ELR (cell line): ENCODE results near the gene PRR11.
"Not testable (repeated sequence)": the region's sequence is repeated elsewhere in the genome, so short reads cannot be mapped to it uniquely, and the experiment has no call there.

Experiments used
- DNase-seq: peaks from one replicate; pipeline ENCODE4 v3.0.0-alpha.2; 2015; ENCODE audit warnings: low read depth

Gene PRR11

DNA sequence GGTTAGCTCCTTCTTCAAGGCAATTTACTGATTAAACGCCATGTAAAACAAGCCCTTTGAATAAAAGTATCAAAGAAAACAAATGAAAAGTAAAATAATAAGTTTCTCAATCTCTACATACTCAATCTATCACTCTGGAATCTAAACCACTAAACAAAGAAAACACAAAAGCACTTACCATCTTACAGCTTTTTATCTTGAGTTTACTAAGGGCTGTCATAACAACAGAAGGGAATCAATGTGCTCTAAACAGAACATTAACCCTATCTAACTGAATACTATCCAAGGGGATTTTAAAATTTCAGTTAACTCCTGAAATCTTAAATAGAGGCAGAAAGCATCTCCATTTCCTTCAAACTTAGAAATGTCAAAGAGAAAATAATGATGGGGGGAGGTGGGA lies 4.0 kb upstream of the PRR11 start:
- DNase-seq, result no peak

DNA sequence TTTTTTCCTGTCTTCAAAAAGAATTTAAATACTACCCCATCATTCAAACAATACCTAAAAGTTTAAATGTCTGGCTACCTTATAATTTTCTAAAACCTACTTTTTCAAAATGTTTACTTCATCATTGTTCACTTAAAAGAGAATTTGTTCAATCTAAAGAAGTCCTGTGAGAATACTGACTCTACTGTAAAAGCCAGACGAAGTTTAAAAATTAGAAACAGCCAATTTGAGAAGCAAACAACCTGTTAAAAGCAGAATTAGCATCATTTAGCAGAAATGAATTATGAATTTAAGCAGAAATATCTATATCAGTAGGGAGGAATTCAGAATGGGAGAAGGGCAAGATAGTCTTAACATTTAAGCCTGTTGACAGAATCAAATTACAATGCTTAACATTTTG lies 2.6 kb upstream of the PRR11 start:
- DNase-seq, result no peak

GRCh38 chr17:59154292-59154720 lies 1.2 kb upstream of the PRR11 start:
- DNase-seq, result peak; percentile 77

DNA sequence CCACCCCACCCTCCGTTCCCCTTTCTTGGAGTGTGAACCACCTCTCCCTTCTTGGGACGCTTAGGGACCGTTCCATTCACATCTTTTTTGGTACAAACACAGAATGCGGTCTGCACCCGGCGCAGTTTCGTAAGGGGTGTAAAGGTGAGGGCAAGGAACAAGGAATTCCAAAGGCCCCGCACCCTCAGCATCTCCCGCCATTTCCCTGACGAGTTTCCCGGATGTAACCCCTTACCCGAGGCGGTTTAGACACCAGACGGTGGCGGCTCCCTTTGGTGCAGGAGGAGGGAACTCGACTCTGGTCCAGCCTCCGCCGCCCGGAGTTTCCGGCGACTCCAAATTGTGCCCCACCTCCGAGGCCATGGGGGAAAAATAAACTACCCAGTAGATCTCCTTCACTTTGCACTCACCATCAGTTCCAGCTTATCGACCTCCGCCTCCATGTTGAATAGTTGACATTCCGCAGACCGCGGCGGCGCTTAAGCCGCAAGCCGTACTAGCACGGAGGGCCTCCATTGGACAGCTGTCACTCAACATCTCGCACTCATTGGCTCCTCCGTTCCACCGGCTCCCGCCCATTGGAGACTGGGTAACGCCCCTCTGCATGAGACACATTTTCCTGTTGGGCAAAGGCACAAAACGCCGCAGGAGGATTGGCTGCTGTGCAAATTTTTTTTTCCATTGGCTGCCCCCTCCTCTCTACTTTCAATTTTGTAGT lies 666 bp upstream of the PRR11 start, which contains the start of gene SKA2:
SKA2 (minus strand) TSS at position 466 of the 718 bp plus-strand sequence; CDS start at position 443, 23 bp downstream.
- DNase-seq, result peak; percentile 100

DNA sequence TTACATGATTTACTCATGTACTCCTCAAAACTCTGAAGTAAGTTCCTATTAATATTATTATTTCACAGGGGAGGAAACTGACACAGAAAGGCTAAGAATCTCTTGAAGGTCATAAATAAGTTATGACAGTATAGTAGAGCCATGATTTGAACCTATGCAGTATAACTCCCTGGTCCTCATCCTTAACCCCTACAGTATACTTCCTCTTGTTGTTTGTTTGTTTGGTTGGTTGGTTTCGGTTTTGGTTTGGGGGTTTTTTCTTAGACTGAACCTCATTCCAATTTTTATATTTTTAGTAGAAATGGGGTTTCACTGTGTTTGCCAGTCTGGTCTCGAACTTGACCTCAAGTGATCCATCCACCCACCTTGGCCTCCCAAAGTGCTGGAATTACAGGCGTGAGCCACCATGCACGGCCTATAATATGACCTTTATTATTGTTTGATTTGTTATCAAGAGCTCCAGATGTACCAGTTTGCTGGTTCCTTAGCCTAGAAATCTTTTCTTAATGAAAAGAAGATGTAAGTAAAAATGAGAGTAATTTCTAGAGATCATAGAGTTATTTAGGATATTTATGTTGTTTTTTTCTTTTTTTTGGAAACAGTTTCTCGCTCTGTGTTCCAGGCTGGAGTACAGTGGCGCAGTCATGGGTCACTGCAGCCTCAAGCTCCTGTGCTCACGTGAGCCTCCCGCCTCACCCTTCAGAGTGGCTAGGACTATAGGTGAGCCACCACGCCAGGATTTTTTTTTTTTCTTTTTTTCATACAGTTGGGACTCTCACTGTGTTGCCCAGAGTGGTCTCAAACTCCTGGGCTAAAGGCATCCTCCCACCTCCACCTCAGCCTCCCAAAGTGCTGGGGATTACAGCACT lies 4.8 kb downstream of the PRR11 start:
- DNase-seq, result no peak

DNA sequence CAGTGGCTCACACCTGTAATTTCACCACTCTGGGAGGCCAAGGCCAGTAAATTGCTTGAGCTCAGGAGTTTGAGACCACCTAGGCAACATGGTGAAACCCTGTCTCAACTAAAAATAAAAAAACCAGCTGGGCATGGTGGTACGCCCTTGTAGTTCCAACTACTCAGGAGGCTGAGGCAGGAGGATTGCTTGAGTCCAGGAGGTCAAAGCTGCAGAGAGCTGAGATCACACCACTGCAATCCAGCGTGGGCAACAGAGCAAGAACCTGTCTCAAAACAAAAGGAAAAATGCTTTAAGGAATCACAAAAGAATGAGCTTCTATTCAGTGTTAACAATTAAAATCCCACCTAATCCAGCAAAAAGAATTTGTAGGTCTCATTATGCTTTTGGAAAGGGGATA lies 5.9 kb downstream of the PRR11 start:
- no peak for DNase-seq

- DNase-seq, result peak; percentile 70
These were observed 10.4 kb downstream of the PRR11 start for GRCh38 chr17:59165933-59166342.

GRCh38 chr17:59167571-59168001 lies 12.0 kb downstream of the PRR11 start:
- peak; percentile 83 for DNase-seq

DNA sequence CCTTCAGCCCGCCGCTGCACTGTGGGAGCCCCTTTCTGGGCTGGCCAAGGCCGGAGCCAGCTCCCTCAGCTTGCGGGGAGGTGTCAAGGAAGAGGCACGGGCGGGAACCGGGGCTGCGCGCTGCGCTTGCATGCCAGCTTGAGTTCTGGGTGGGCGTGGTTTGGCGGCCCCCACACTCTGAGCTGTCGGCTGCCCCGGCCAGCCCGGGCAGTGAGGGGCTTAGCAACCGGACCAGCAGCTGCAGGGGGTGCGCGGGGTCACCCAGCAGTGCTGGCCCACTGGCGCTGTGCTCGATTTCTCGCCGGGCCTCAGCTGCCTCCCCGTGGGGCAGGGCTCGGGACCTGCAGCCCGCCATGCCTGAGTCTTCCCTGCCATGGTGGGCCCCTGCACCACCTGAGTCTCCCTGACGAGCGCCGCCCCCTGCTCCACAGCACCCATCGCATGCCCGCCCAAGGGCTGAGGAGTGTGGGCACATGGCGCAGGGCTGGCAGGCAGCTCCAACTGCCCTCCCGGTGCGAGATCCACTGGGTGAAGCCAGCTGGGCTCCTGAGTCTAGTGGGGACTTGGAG lies 17.0 kb downstream of the PRR11 start:
- no peak for DNase-seq

DNA sequence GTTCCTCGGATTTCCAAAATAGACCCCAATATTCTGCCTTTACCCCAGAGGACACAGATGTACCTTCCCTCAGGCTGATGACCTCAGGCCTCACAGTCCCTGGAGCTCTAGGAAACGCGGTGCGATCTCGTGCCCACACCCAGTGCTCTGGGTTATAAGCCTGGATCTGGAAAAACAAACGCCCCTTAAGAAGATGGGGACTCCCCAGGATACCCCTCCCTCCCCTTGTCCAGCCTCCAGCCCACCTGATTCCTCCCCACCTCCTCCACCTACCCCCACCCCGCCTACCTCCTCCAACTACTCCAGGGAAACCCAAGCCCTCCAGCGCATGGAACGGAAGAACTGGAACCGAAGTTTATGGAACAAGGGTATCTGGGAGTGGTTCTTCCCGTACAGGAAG lies 19.1 kb downstream of the PRR11 start:
- DNase-seq, result no peak

DNA sequence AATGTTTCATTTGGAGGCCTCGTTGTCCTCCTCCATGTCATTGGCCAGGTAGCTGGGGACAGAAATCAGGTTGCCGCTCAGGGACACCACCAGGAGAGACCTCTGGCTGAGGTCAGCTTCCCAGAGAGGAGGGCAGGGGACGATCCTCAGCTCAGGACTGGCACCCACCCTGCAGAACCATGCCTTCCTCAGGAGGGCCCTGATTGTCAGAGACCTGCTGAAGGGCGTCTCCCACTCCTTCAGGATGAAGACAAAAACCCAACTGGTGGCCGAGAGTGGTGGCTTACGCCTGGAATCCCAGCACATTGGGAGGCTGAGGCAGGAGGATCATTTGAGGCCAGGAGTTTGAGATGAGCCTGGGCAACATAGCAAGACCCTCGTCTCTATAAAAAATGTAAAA lies 19.5 kb downstream of the PRR11 start:
- DNase-seq, result no peak

DNA sequence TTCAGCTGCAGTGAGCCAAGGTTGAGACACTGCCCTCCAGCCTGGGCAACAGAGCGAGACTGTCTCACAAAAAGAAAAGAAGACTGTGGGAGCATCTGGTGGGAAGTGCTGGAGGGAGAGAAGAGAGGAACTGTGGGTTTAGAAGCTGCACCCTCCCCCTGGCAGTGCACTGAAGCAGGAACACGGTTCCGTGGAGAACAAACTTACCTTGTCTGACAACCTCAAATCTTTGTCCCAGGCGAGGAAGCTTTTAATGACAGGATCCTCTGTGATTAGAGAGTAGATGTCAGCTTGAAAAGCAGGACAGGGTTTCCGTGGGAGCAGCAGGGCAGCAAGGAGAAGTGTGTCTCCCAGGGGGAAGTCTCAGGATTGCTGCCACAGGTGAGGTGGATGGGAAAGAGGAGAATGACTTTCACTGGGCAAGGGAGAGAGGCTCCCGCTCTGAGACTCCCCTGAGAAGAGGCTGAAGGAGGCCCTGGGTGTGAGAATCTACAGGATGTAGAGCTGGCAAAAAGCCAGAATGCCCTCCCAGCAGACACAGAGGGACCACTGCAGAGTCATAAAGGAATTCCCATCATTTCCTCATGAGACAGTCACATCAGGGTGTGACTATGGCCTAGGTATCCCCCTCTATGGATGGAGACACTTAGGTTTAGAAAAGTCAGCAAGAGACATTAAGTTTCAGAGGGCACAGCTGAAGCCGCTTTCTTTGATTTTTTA lies 22.9 kb downstream of the PRR11 start:
- peak; percentile 34 for DNase-seq

DNA sequence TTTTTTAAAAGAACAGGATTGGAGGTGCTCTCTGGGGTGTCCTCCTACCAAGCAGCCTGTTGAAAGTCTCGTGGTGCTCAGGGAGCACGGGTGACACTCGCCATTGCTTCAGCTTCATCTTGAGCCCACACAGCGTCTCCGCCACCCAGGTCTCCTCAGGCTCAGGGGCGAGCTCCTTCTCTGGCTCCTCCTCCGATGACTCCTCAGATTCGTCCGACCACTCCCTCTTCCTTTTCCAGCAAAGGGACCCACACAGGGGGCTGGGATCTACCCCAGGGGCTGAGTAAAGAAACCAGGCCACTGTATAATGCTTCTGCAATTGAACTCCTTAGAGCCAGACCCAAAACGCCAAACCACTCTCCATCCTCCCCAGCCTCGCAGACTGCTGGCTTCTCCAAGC lies 24.1 kb downstream of the PRR11 start:
- DNase-seq, result not testable (repeated sequence)

GRCh38 chr17:59180626-59181025 lies 25.1 kb downstream of the PRR11 start:
- no peak for DNase-seq

- DNase-seq, result no peak
These were observed 25.9 kb downstream of the PRR11 start for GRCh38 chr17:59181481-59181880.

- DNase-seq, result no peak
These were observed 30.5 kb downstream of the PRR11 start for GRCh38 chr17:59185997-59186396.

DNA sequence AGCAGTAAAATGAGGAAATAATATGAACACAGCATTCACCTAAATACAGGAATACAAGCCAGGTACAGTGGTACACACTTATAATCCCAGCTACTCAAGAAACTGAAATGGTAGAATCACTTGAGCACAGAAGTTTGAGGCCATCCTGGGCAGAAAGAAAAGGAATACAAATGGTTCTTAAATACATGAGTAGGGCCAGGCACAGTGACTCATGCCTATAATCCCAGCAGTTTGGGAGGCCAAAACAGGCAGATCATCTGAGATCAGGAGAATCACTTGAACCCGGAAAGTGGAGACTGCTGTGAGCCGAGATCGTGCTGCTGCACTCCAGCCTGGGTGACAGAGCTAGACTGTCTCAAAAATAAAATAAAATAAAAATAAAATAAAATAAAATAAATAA lies 31.3 kb downstream of the PRR11 start:
- DNase-seq, result no peak

- DNase-seq, result no peak
These were observed 35.3 kb downstream of the PRR11 start for GRCh38 chr17:59190806-59191205.

DNA sequence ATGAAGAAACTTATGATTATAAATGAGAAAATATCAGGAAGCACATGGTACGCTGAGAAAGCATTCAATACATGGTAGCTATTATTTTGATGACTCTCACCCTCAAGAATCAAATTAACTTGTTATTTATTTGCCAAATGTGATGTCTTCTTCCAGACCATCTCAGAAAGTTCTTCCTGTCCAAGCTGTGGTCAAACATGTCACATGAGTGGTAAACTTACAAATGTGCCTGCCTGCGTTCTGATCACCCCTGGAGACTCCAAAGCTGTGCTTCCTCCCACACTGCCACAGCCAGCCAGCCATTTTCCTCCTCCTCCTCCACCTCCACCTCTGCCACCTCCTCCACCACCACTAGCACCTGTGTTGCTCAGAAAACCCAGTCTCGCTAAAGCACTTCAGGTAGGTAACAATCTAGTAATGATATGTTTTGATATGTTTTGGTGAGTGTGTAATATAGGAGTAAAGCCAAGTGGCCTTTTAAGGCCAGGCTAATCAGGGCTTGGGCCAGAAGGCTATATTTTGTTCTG lies 37.9 kb downstream of the PRR11 start:
- DNase-seq, result no peak

DNA sequence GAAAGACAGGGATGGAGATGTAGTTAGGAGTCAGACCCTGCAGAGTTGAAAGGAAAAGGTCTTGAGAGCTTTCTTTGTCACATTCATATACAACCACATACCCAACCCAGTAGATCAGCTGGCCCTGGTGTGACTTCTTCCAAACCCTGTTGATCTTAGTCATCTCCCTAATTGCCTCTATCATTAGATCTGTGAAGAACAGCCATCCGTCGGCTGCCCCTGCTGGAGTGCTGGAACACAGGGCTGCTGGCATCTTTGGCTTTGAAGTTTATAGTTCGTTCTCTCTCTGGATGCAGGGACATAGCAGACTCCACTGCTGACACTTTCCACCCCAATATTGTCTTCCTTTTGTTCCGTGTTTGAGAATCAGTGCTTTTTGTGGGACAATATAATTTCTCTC lies 43.9 kb downstream of the PRR11 start:
- no peak for DNase-seq

GRCh38 chr17:59202320-59202719 lies 46.8 kb downstream of the PRR11 start:
- no peak for DNase-seq

DNA sequence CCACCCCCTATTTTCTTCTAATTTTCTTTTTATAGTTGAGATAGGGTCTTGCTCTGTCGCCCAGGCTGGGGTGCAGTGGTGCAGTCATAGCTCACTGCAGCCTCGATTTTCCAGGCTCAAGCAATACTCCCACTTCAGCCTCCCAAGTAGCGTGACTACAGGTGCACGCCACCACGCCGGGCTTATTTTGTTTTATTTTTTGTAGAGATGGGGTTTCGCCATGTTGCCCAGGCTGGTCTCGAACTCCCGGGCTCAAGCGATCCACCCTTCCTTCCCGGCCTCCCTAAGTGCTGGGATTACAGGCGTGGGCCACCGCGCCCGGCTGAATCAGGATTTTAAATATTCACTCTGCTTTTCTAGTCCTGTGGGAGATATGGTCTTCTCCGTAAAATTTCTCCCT lies 63.8 kb downstream of the PRR11 start:
- no peak for DNase-seq
